ENCODE data around the gene LRRC28.

LRRC28 gene

DNA sequence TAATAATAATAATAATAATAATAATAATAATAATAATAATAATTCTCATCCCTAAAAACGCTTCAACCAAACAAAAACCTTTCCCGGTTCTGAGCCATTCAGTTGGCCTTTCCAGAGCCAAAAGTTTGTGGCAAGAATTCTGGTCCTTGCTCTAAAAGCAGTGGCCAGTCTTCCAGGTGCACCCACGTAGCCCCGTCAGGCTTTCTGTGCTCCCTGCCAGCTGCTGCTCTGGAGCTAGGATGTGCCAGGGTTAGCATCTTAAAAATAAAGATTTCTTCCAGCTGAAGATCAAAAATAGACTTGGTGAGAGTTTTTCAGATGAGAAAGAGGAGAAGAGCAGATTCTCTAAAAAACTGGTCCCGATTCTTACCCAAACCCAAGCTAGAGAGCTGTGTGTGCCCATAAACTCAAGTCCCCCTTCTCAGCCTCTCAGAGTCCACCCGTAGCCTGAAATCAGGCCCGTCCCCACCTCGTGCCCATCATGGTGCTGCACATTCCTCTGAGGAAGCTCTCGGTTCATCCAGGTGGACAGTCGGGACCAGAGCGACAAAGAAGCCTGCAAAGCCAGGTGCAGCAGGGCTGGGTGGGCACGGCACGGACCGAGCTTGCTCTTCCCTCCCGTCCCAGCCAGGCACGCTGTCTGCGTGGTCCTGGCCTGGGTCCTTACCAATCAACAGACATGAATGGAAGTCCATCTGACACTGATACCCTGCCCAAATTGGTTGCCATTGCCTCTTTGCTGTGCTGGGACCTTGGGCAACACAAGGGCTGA, 155.6 kb downstream of the LRRC28 start:
- DNase-seq (ENCODE audit: insufficient read length) = no peak
- FAIRE-seq = peak; percentile 58
- TF ChIP-seq TAF1 (IDR thresholded peaks at IDR 0.05; ENCODE audit: borderline replicate concordance, low read depth, low read length) = no peak
- no peak for TF ChIP-seq POLR2A (IDR thresholded peaks at IDR 0.05; ENCODE audit: low read depth, low read length)

DNA sequence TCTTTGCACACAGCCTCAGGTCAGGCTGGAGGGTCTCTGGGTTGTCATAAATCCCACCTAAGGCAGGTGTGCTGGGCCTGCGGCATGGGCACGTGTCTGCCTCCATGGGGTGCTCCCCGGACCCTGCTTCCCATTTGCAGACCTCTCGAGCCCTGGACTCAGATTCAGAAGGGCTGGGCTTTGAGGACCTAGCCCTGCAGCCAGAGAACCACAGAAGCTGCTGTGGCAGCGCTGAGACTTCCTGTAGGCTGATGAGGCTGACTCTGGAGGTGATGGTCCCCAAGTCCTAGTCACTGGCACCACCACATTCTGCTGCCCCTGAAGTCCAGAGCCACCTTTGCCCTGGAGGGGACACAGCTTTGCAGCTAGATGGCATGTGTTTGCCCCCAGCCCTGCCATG, 156.4 kb downstream of the LRRC28 start:
- TF ChIP-seq TAF1 (IDR thresholded peaks at IDR 0.05; ENCODE audit: borderline replicate concordance, low read depth, low read length) (no peak), POLR2AphosphoS5 (IDR thresholded peaks at IDR 0.05; ENCODE audit: low read depth, low read length) (no peak), POLR2A (IDR thresholded peaks at IDR 0.05; ENCODE audit: low read depth, low read length) (no peak)
- no peak for FAIRE-seq
- no peak for DNase-seq (ENCODE audit: insufficient read length)

DNA sequence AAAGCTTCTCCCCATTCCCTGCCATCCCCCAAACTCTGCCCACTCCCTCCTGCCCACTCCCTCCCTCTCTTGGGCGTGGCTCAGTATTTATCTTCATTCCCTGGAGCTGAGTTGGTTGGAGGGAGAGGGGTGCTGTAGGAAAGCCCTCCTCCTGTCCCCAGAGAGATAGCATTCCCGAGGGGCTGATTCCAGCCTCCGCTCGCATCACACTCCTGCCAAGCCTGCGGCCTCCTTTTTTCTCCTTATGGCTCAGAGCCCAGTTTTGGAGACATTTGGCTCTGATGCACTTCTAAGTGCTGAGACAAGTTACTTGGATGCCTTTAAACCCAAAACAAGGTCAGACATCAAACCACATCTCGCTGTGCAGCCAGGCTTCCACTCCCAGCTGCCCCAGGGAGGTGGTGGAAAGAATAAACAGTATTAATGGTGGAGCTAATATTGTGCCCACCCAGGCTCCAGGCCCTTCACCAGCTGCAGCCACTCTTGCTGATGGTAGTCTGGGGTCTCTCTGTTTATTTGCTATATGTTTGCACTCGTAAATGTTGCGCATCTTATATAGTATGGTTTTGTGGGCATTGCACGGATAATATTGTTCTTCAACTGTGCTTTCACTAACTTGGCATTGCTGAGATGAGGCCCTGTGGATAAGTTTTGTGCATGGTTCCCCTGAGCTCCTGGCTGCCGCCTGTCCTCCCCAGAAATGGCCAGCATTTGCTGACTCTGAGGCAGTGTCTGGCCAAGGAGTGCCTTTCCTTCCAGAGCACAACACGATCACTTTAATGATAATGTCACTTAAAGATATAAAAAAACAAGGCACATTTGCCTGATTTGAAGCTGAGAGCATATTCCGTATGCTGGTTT, 157.2 kb downstream of the LRRC28 start:
- peak; percentile 33 for FAIRE-seq
- TF ChIP-seq TAF1 (IDR thresholded peaks at IDR 0.05; ENCODE audit: borderline replicate concordance, low read depth, low read length) = no peak
- TF ChIP-seq POLR2AphosphoS5 (IDR thresholded peaks at IDR 0.05; ENCODE audit: low read depth, low read length) = no peak
- no peak for TF ChIP-seq POLR2A (IDR thresholded peaks at IDR 0.05; ENCODE audit: low read depth, low read length)

DNA sequence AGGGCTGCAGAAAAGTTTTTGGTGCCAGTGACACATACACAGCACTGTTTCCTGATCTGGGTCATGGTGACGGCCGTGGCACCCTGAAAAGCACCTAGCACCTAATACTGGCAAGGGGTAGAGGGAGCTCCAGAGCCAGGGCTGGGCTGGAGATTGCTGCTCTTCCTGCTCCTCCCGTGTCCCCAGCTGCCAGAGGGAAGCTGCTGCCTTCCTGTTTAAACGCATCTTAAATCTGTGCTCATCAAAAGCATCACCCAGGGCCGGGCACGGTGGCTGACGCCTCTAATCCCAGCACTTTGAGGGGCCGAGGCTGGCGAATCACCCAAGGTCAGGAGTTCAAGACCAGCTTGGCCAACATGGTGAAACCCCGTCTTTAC, 157.8 kb downstream of the LRRC28 start:
- FAIRE-seq = no peak
- DNase-seq (ENCODE audit: insufficient read length) = no peak
- TF ChIP-seq TAF1 (IDR thresholded peaks at IDR 0.05; ENCODE audit: borderline replicate concordance, low read depth, low read length) (no peak), POLR2A (IDR thresholded peaks at IDR 0.05; ENCODE audit: low read depth, low read length) (no peak), POLR2AphosphoS5 (IDR thresholded peaks at IDR 0.05; ENCODE audit: low read depth, low read length) (no peak)

More for the DNA sequence above, 157.2 kb downstream of the LRRC28 start:
- no peak for DNase-seq (ENCODE audit: insufficient read length)

DNA sequence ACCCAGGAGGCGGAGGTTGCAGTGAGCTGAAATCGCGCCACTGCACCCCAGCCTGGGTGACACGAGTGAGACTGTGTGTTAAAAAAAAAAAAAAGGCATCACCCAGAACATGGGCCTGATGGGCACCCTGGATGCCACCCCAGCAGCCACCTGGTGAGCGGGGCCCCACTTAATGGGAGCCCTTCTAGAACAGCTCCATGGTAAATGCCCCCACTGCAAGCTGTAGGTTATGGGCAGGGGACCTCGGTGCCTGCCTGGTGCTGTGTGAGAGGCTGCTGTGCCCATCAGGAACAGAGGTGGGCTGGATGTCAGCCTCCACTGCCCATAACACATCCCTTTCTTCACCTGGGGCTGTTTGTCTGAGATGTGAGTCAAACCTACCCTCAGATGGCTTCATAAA, 158.3 kb downstream of the LRRC28 start:
- DNase-seq (ENCODE audit: insufficient read length) = no peak
- FAIRE-seq = no peak
- no peak for TF ChIP-seq POLR2A (IDR thresholded peaks at IDR 0.05; ENCODE audit: low read depth, low read length)

DNA sequence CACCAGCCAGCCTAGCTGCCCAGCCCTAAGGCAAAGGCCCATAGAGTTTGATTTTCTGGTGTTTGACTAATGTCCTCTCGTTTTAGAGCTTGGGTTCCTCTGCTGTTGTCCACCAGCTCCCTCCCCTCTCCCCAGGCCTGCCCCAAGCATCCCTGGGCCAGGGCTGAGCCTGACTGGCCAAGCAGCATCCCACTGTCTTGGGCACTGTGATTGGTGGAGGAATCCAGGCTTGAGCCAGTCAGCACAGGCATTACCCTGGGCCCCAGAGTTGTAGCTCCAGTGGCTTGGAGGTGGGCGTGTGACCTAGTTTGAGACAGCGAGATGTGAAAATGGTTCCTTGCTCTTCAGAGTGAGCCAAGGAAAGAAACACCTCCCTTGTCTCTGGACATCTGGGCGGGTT, 159.2 kb downstream of the LRRC28 start:
- TF ChIP-seq POLR2A (IDR thresholded peaks at IDR 0.05; ENCODE audit: low read depth, low read length) (no peak), POLR2AphosphoS5 (IDR thresholded peaks at IDR 0.05; ENCODE audit: low read depth, low read length) (no peak), TAF1 (IDR thresholded peaks at IDR 0.05; ENCODE audit: borderline replicate concordance, low read depth, low read length) (no peak)
- FAIRE-seq (no peak), DNase-seq (ENCODE audit: insufficient read length) (no peak)

DNA sequence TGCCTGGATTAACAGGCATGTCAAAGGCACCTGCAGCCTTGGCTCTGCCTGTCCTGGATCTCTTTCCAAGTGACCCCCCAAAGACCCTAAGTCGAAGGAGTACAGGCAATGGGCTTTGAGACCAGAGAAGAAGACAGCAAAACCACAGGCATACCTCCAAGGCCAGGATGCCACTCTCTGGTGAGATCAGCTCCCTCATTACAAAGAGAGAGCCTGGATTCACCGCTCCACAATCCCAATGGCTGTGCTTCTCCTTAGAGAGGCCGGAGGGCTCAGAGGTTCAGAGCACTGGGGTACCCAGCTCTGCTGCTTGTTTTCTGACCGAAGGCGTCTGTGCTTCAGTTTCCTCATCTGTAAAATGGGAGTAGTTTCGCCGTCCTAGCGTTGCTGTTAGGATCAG, 160.0 kb downstream of the LRRC28 start:
- no peak for DNase-seq (ENCODE audit: insufficient read length)
- TF ChIP-seq POLR2AphosphoS5 (IDR thresholded peaks at IDR 0.05; ENCODE audit: low read depth, low read length) (no peak), POLR2A (IDR thresholded peaks at IDR 0.05; ENCODE audit: low read depth, low read length) (no peak), TAF1 (IDR thresholded peaks at IDR 0.05; ENCODE audit: borderline replicate concordance, low read depth, low read length) (no peak)
- FAIRE-seq = no peak

DNA sequence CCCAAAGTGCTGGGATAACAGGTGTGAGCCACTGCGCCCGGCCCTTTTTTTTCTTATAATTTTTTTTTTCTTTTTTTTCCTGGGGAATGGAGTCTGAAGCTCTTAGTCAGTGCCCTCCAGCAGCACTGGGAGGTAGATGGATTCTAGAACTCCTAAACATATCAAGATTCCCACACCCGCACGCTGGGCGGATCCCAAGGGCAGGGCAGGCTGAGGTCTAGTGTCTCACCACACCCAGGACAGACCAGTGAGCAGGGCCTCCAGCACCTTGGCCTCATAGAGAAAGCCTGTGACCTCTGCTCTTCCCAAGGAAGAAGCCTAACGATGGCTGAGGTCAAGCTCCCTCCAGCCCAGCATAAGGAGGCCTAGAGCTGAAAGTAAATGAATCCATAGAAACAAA, 160.8 kb downstream of the LRRC28 start:
- FAIRE-seq (no peak), DNase-seq (ENCODE audit: insufficient read length) (no peak)
- TF ChIP-seq POLR2AphosphoS5 (IDR thresholded peaks at IDR 0.05; ENCODE audit: low read depth, low read length) (no peak), POLR2A (IDR thresholded peaks at IDR 0.05; ENCODE audit: low read depth, low read length) (no peak), TAF1 (IDR thresholded peaks at IDR 0.05; ENCODE audit: borderline replicate concordance, low read depth, low read length) (no peak)

DNA sequence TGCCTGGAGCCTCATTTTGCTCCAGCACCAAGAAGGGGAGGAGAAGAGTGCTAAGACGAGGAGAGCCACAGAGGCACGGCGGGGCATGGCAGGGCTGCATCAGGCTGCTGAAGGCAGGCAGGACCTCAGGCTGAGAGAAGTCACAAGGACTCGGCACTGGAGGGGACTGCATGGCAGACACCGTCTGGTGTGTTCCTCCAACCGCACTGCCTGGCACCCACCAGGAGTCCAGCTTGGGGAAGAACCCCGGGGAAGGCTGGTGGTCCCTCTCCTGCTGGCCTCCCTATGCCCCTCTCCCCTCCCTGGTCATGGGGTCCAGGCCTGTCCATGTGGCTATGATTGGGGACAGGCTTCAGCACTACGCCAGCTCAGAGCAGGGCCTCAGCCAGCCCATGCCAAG, 161.3 kb downstream of the LRRC28 start:
- DNase-seq (ENCODE audit: insufficient read length) (no peak), FAIRE-seq (no peak)
- TF ChIP-seq TAF1 (IDR thresholded peaks at IDR 0.05; ENCODE audit: borderline replicate concordance, low read depth, low read length) (no peak), POLR2AphosphoS5 (IDR thresholded peaks at IDR 0.05; ENCODE audit: low read depth, low read length) (no peak), POLR2A (IDR thresholded peaks at IDR 0.05; ENCODE audit: low read depth, low read length) (no peak)

DNA sequence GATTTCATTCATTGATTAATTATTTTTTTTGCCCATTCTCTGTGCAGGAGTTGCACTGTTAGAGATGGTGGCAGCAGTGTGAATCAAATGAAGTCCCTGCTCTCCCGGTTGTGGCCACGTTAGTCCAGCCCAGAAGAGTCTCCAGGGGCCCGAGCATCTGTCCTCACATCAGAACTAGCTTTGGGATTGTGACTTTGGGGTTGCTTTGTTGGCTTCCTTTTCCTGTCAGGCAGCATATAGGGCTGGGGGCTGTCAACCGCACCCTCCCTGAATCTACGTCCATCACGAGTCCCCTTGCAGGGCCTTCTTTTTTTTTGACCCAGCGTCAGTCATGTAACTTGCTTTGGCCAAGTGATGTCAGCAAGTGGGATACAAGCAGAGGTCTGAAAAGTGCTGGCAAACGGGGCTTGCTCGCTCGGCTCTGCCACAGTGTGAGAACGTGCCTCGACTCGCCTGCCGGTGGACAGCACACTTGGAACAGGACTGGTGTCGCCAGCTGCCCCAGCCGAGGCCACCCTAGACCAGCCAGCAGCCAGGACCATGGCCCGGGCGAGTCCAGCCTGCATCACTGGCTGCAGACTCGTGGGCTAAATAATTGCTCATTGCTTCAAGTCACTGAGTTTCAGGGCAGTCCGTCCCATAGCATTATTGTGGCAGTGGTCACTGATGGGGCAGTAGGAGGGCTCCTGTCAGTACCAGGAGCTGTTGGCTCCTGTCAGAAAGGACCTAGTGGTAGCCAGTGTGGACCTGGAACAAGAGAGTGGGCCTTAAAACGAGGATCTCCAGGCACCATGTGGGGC, 162.9 kb downstream of the LRRC28 start:
- FAIRE-seq (no peak), DNase-seq (ENCODE audit: insufficient read length) (no peak)
- TF ChIP-seq TAF1 (IDR thresholded peaks at IDR 0.05; ENCODE audit: borderline replicate concordance, low read depth, low read length) = no peak
- TF ChIP-seq POLR2AphosphoS5 (IDR thresholded peaks at IDR 0.05; ENCODE audit: low read depth, low read length) = no peak
- TF ChIP-seq POLR2A (IDR thresholded peaks at IDR 0.05; ENCODE audit: low read depth, low read length) = no peak
